ENCODE measurements around the gene ATP2B2. TPM values are rescaled to one million over a fixed set of nuclear protein-coding genes. Genes with fewer than 3 reads are reported as not detected.

The ATP2B2 gene
- total and polyA plus RNA-seq, 10 of the 15 experiments (the other 5 are each of a cell fraction or from before 2014, with no cell fraction given): 0.04 TPM; not detected in 9

DNA sequence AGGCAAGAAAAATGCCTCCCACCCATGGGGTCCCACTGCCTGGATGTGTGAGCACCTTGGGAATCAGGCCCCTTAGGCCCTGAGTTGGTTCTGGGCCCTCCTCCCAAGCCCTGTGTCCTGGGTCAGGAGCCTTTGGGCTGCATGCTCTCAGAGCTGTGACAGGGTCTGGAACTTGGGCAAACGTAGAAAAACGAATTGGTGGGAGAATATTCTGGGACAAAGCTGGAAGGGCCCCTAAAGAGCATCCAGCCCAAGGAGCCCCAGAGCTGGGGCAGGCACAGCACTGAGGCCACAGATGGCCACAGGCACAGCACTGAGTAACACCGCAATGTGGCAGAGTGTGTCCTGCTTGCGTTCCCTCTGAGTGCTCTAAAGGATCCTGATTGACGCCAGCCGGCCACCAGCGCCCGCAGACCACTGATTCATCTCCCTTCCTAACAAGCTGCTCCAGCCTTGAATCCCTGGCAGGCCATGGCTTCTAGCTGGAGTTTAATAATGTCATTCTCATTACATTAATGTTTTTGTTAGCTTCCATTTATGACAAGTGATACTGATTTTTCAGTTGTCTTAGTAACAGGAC lies 165.9 kb downstream of the ATP2B2 start (continued):
- TF ChIP-seq, protein P1, sequence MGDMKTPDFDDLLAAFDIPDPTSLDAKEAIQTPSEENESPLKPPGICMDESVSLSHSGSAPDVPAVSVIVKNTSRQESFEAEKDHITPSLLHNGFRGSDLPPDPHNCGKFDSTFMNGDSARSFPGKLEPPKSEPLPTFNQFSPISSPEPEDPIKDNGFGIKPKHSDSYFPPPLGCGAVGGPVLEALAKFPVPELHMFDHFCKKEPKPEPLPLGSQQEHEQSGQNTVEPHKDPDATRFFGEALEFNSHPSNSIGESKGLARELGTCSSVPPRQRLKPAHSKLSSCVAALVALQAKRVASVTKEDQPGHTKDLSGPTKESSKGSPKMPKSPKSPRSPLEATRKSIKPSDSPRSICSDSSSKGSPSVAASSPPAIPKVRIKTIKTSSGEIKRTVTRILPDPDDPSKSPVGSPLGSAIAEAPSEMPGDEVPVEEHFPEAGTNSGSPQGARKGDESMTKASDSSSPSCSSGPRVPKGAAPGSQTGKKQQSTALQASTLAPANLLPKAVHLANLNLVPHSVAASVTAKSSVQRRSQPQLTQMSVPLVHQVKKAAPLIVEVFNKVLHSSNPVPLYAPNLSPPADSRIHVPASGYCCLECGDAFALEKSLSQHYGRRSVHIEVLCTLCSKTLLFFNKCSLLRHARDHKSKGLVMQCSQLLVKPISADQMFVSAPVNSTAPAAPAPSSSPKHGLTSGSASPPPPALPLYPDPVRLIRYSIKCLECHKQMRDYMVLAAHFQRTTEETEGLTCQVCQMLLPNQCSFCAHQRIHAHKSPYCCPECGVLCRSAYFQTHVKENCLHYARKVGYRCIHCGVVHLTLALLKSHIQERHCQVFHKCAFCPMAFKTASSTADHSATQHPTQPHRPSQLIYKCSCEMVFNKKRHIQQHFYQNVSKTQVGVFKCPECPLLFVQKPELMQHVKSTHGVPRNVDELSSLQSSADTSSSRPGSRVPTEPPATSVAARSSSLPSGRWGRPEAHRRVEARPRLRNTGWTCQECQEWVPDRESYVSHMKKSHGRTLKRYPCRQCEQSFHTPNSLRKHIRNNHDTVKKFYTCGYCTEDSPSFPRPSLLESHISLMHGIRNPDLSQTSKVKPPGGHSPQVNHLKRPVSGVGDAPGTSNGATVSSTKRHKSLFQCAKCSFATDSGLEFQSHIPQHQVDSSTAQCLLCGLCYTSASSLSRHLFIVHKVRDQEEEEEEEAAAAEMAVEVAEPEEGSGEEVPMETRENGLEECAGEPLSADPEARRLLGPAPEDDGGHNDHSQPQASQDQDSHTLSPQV (IDR thresholded peaks at IDR 0.05): no peak
- TF ChIP-seq, protein P2, sequence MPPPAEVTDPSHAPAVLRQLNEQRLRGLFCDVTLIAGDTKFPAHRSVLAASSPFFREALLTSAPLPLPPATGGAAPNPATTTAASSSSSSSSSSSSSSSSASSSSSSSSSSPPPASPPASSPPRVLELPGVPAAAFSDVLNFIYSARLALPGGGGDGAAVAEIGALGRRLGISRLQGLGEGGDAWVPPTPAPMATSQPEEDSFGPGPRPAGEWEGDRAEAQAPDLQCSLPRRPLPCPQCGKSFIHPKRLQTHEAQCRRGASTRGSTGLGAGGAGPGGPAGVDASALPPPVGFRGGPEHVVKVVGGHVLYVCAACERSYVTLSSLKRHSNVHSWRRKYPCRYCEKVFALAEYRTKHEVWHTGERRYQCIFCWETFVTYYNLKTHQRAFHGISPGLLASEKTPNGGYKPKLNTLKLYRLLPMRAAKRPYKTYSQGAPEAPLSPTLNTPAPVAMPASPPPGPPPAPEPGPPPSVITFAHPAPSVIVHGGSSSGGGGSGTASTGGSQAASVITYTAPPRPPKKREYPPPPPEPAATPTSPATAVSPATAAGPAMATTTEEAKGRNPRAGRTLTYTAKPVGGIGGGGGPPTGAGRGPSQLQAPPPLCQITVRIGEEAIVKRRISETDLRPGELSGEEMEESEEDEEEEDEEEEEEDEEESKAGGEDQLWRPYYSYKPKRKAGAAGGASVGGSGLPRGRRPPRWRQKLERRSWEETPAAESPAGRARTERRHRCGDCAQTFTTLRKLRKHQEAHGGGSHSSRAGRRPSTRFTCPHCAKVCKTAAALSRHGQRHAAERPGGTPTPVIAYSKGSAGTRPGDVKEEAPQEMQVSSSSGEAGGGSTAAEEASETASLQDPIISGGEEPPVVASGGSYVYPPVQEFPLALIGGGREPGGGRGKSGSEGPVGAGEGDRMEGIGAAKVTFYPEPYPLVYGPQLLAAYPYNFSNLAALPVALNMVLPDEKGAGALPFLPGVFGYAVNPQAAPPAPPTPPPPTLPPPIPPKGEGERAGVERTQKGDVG (CRISPR knock-in tag; IDR thresholded peaks at IDR 0.05): no peak
- TF ChIP-seq, protein P3, sequence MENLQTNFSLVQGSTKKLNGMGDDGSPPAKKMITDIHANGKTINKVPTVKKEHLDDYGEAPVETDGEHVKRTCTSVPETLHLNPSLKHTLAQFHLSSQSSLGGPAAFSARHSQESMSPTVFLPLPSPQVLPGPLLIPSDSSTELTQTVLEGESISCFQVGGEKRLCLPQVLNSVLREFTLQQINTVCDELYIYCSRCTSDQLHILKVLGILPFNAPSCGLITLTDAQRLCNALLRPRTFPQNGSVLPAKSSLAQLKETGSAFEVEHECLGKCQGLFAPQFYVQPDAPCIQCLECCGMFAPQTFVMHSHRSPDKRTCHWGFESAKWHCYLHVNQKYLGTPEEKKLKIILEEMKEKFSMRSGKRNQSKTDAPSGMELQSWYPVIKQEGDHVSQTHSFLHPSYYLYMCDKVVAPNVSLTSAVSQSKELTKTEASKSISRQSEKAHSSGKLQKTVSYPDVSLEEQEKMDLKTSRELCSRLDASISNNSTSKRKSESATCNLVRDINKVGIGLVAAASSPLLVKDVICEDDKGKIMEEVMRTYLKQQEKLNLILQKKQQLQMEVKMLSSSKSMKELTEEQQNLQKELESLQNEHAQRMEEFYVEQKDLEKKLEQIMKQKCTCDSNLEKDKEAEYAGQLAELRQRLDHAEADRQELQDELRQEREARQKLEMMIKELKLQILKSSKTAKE (IDR thresholded peaks at IDR 0.05; ENCODE audit: low read depth, poor library complexity, severe bottlenecking): no peak
- TF ChIP-seq SMC3 (IDR thresholded peaks at IDR 0.05; ENCODE audit: borderline replicate concordance, low read length) (no peak), SMAD1 (IDR thresholded peaks at IDR 0.05; ENCODE audit: low read depth, partially characterized antibody) (no peak), MTA3 (IDR thresholded peaks at IDR 0.05; ENCODE audit: borderline replicate concordance, low read length) (no peak)
